Measurements from ENCODE around the gene TEC. TPM values are rescaled to one million over a fixed set of nuclear protein-coding genes. Genes with fewer than 3 reads are reported as not detected.
A peak's percentile ranks its signal among the peaks of the same experiment; 100 is the strongest.

Gene TEC
- total RNA-seq, 1 donor from 2014 or later: not detected

DNA sequence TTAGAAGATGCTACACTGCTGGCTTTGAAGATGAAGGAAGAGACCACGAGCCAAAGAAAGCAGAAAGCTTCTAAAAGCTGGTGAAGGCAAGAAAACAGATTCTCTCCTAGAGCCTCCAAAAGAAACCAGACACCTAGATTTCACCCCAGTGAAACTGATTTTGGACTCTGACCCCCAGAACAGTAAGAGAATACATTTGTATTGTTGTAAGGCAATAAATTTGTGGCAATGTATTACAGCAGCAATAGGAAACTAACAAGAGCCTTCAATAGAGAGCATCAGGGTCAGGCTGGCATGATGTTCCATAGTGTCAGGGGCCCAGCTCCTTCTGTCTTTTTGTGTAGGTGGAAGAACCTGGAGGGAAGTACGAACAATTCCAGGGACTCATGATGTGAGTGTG lies 6.0 kb upstream of the TEC start:
- H4K20me1 ChIP-seq (ENCODE audit: low read depth): no peaks in the 10 kb centered on the region
- H3K27ac ChIP-seq: no peak overlapping the region
- DNase-seq (ENCODE audit: low spot score): no peak
- no peak overlapping the region for H3K4me3 ChIP-seq
- H3K4me1 Mint-ChIP-seq: no peaks in the 10 kb centered on the region
- H3K79me2 ChIP-seq (ENCODE audit: low read depth): no peaks in the 10 kb centered on the region
- no peaks in the 10 kb centered on the region for H3K36me3 Mint-ChIP-seq
- no peak overlapping the region for H2AFZ ChIP-seq (replicated peaks)
- no peak overlapping the region for H3K9ac ChIP-seq
- H3K27me3 Mint-ChIP-seq (ENCODE audit: insufficient read depth, low read depth): peaks cover 11% of the 10 kb centered on the region
- no peaks in the 10 kb centered on the region for H3K9me3 ChIP-seq (ENCODE audit: low read depth)
- peaks cover 3% of the 10 kb centered on the region for H3F3A ChIP-seq (ENCODE audit: low read depth)
- peaks cover 7% of the 10 kb centered on the region for H3K9me3 Mint-ChIP-seq
- H3K4me3 Mint-ChIP-seq: no peak overlapping the region
- TF ChIP-seq, protein P1, sequence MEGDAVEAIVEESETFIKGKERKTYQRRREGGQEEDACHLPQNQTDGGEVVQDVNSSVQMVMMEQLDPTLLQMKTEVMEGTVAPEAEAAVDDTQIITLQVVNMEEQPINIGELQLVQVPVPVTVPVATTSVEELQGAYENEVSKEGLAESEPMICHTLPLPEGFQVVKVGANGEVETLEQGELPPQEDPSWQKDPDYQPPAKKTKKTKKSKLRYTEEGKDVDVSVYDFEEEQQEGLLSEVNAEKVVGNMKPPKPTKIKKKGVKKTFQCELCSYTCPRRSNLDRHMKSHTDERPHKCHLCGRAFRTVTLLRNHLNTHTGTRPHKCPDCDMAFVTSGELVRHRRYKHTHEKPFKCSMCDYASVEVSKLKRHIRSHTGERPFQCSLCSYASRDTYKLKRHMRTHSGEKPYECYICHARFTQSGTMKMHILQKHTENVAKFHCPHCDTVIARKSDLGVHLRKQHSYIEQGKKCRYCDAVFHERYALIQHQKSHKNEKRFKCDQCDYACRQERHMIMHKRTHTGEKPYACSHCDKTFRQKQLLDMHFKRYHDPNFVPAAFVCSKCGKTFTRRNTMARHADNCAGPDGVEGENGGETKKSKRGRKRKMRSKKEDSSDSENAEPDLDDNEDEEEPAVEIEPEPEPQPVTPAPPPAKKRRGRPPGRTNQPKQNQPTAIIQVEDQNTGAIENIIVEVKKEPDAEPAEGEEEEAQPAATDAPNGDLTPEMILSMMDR (IDR thresholded peaks at IDR 0.05): no peak
- TF ChIP-seq EZH2 (IDR thresholded peaks at IDR 0.05) (no peak), EZH2phosphoT487 (IDR thresholded peaks at IDR 0.05) (no peak)
- H3K27ac Mint-ChIP-seq: no peak overlapping the region
- no peaks in the 10 kb centered on the region for H3K4me1 ChIP-seq
- H3K27me3 ChIP-seq: peaks cover 6% of the 10 kb centered on the region
- H3K4me2 ChIP-seq: no peak overlapping the region
- no peaks in the 10 kb centered on the region for H3K36me3 ChIP-seq

DNA sequence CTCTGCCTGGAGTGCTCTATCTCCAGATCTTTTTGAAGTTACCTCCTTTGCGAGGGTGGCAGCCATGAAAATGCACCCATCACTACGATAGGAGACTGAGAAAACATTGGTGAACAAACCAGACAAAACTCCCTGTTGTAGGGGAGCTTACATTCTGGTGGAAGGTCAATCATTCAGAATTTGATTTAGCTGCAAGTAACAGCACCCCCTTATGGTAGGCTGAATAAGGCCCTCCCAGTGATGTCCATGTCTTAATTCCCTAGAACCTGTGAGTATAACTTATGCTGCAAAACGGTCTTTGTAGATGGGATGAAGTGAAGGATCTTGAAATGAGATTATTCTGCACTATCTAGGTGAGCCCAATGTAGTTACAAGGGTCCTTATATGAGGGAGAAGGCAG lies 5.6 kb upstream of the TEC start:
- Histone ChIP-seq H3K27ac (no peak overlapping the region), H3K4me3 (no peak overlapping the region), H3F3A (ENCODE audit: low read depth) (peaks cover 8% of the 10 kb centered on the region), H3K79me2 (ENCODE audit: low read depth) (no peaks in the 10 kb centered on the region), H3K4me2 (no peak overlapping the region), H3K27me3 (peaks cover 10% of the 10 kb centered on the region), H2AFZ (replicated peaks) (no peak overlapping the region), H3K36me3 (no peaks in the 10 kb centered on the region), H3K9ac (no peak overlapping the region), H4K20me1 (ENCODE audit: low read depth) (no peaks in the 10 kb centered on the region), H3K9me3 (ENCODE audit: low read depth) (no peaks in the 10 kb centered on the region), H3K4me1 (no peaks in the 10 kb centered on the region)
- Mint-ChIP-seq H3K27ac (no peak overlapping the region), H3K4me1 (no peaks in the 10 kb centered on the region), H3K36me3 (no peaks in the 10 kb centered on the region), H3K9me3 (peaks cover 7% of the 10 kb centered on the region), H3K27me3 (ENCODE audit: insufficient read depth, low read depth) (peaks cover 15% of the 10 kb centered on the region), H3K4me3 (no peak overlapping the region)
- peak; percentile 12 for DNase-seq (ENCODE audit: low spot score)
- TF ChIP-seq EZH2phosphoT487 (IDR thresholded peaks at IDR 0.05): no peak
- TF ChIP-seq, protein P1 (IDR thresholded peaks at IDR 0.05): peak; percentile 61
- TF ChIP-seq EZH2 (IDR thresholded peaks at IDR 0.05): no peak

DNA sequence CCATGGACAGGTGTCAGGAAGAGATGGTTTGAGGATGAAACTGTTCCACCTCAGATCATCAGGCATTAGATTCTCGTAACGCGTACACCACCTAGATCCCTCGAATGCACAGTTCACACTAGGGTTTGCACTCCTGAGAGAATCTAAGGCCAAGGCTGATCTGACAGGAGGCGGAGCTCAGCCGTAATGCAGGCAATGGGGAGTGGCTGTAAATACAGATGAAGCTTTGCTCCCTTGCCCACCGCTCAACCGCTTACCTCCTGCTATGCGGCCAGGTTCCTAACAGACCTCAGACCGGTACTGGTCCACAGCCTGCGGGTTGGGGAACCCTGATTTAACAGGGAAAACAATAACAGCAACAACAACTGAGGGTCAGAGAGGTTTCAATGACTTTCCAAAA lies 2.0 kb upstream of the TEC start:
- Histone ChIP-seq H3K9ac (no peak overlapping the region), H3K79me2 (ENCODE audit: low read depth) (no peaks in the 10 kb centered on the region), H3K4me3 (no peak overlapping the region), H3K36me3 (no peaks in the 10 kb centered on the region), H3F3A (ENCODE audit: low read depth) (peaks cover 9% of the 10 kb centered on the region), H2AFZ (replicated peaks) (no peak overlapping the region), H3K4me1 (no peaks in the 10 kb centered on the region), H3K27ac (no peak overlapping the region), H3K4me2 (no peak overlapping the region), H3K27me3 (peaks cover 33% of the 10 kb centered on the region), H4K20me1 (ENCODE audit: low read depth) (no peaks in the 10 kb centered on the region), H3K9me3 (ENCODE audit: low read depth) (no peaks in the 10 kb centered on the region)
- TF ChIP-seq, protein P1 (IDR thresholded peaks at IDR 0.05): no peak
- TF ChIP-seq EZH2 (IDR thresholded peaks at IDR 0.05) (no peak), EZH2phosphoT487 (IDR thresholded peaks at IDR 0.05) (no peak)
- H3K4me1 Mint-ChIP-seq: peaks cover 2% of the 10 kb centered on the region
- no peak for DNase-seq (ENCODE audit: low spot score)
- no peak overlapping the region for H3K4me3 Mint-ChIP-seq
- H3K27ac Mint-ChIP-seq: no peak overlapping the region
- H3K36me3 Mint-ChIP-seq: no peaks in the 10 kb centered on the region
- H3K27me3 Mint-ChIP-seq (ENCODE audit: insufficient read depth, low read depth): peaks cover 17% of the 10 kb centered on the region
- peaks cover 4% of the 10 kb centered on the region for H3K9me3 Mint-ChIP-seq

Data from neural progenitor cell (in vitro differentiated cells).